ENCODE measurements around the gene ZDHHC12. TPM values are rescaled to one million over a fixed set of nuclear protein-coding genes. Genes with fewer than 3 reads are reported as not detected.

ZDHHC12 gene
- total RNA-seq, 1 donor, result 35.1 TPM

- Histone ChIP-seq H3K36me3 (ENCODE audit: insufficient read depth, low read length) (peaks cover 17% of the 10 kb centered on the region), H3K9me3 (ENCODE audit: low read depth, low read length) (no peaks in the 10 kb centered on the region), H3K79me2 (ENCODE audit: insufficient read depth, low read length) (no peaks in the 10 kb centered on the region), H3K4me3 (ENCODE audit: insufficient read depth, low read length) (no peak overlapping the region), H3K27me3 (ENCODE audit: insufficient read depth, low read length) (no peaks in the 10 kb centered on the region), H3K4me1 (ENCODE audit: insufficient read depth, low read length) (peaks cover 3% of the 10 kb centered on the region), H4K20me1 (ENCODE audit: insufficient read depth, low read length) (no peaks in the 10 kb centered on the region), H3K4me2 (ENCODE audit: insufficient read depth, low read length) (no peak overlapping the region), H2AFZ (ENCODE audit: low read length) (no peak overlapping the region), H3K27ac (ENCODE audit: low read depth, low read length) (no peak overlapping the region)
- no peak for TF ChIP-seq CTCF (IDR thresholded peaks at IDR 0.05; ENCODE audit: extremely low read depth, low read depth, low read length)
- no peak for DNase-seq (ENCODE audit: insufficient read length, low spot score, missing footprints)
Measured at GRCh38 chr9:128731093-128731492, 7.2 kb upstream of the ZDHHC12 start.

DNA sequence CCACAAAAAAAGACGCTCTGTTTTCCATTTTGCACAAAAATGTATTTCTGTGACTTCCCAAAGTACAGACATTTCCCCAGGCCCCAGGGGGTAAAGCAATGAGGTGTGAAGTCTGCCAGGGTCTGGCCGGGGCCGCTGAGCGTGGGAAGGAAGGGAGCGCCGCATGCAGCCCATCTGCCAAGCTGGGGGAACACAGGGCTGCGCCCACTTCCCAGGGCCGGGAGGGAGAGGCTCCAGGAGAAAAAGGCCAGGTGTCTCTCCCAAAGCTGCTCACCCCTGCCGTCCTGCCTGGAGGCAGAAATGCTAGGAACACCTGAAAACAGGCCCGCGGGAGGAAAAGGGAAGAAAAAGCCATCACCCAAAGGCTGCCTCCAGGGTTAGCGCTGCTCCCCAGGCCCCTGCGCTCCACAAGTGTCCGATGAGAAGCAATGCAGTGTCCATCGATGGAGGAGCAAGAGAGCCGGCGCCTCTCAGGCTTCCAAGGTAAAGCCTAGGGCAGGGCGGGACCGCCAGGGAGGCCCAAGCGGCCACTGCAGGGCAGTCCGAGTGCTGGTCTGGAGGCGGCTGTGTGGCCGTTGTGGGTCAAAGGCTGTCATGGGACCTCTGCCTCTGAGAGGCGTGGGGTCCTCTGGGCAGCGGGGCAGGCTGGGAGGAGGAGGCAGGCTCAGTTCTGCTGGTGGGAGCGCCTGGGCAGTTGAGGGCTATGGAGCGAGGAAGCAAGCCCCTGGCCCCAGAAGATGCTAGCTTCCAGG is 6.0 kb upstream of the ZDHHC12 start:
- DNase-seq (ENCODE audit: insufficient read length, low spot score, missing footprints), result no peak
- peaks cover 3% of the 10 kb centered on the region for H3K4me1 ChIP-seq (ENCODE audit: insufficient read depth, low read length)
- no peak overlapping the region for H3K4me2 ChIP-seq (ENCODE audit: insufficient read depth, low read length)
- H3K4me3 ChIP-seq (ENCODE audit: insufficient read depth, low read length), result no peak overlapping the region
- TF ChIP-seq CTCF (IDR thresholded peaks at IDR 0.05; ENCODE audit: extremely low read depth, low read depth, low read length), result no peak
- no peaks in the 10 kb centered on the region for H4K20me1 ChIP-seq (ENCODE audit: insufficient read depth, low read length)
- peaks cover 16% of the 10 kb centered on the region for H3K36me3 ChIP-seq (ENCODE audit: insufficient read depth, low read length)
- H3K79me2 ChIP-seq (ENCODE audit: insufficient read depth, low read length), result no peaks in the 10 kb centered on the region
- no peak overlapping the region for H2AFZ ChIP-seq (ENCODE audit: low read length)
- H3K27me3 ChIP-seq (ENCODE audit: insufficient read depth, low read length), result no peaks in the 10 kb centered on the region
- H3K27ac ChIP-seq (ENCODE audit: low read depth, low read length), result no peak overlapping the region
- H3K9me3 ChIP-seq (ENCODE audit: low read depth, low read length), result no peaks in the 10 kb centered on the region

- Histone ChIP-seq H3K27me3 (ENCODE audit: insufficient read depth, low read length) (no peaks in the 10 kb centered on the region), H3K4me1 (ENCODE audit: insufficient read depth, low read length) (peaks cover 8% of the 10 kb centered on the region), H3K27ac (ENCODE audit: low read depth, low read length) (no peak overlapping the region), H4K20me1 (ENCODE audit: insufficient read depth, low read length) (no peaks in the 10 kb centered on the region), H3K4me3 (ENCODE audit: insufficient read depth, low read length) (no peak overlapping the region), H3K9me3 (ENCODE audit: low read depth, low read length) (no peaks in the 10 kb centered on the region), H3K79me2 (ENCODE audit: insufficient read depth, low read length) (no peaks in the 10 kb centered on the region), H3K36me3 (ENCODE audit: insufficient read depth, low read length) (peaks cover 10% of the 10 kb centered on the region), H3K4me2 (ENCODE audit: insufficient read depth, low read length) (no peak overlapping the region), H2AFZ (ENCODE audit: low read length) (no peak overlapping the region)
- DNase-seq (ENCODE audit: insufficient read length, low spot score, missing footprints), result no peak
- TF ChIP-seq CTCF (IDR thresholded peaks at IDR 0.05; ENCODE audit: extremely low read depth, low read depth, low read length), result no peak
Measured at GRCh38 chr9:128729302-128729701, 5.4 kb upstream of the ZDHHC12 start.

DNA sequence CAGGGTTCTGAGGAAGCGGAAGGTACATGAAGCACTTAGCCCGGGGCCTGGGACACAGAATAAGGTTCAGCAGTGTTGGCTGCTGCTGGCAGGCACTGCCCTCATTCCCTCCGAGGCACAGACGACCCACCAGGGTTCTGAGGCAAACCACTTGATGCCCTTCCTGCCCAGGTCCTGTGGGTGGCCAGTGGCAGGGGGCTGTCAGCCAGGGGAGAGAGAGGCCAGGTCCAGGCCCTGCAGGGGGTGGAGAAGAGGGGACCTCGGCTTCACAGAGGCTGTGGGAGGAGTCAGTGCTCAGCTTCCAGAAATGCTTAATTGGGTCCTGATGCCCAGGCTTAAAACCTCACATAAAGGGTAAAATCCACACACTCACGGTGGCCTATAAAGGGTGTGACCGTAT is 4.4 kb upstream of the ZDHHC12 start:
- no peak overlapping the region for H3K4me2 ChIP-seq (ENCODE audit: insufficient read depth, low read length)
- H3K27me3 ChIP-seq (ENCODE audit: insufficient read depth, low read length), result no peaks in the 10 kb centered on the region
- no peaks in the 10 kb centered on the region for H3K79me2 ChIP-seq (ENCODE audit: insufficient read depth, low read length)
- H3K27ac ChIP-seq (ENCODE audit: low read depth, low read length), result no peak overlapping the region
- no peak for TF ChIP-seq CTCF (IDR thresholded peaks at IDR 0.05; ENCODE audit: extremely low read depth, low read depth, low read length)
- no peaks in the 10 kb centered on the region for H3K9me3 ChIP-seq (ENCODE audit: low read depth, low read length)
- peak; percentile 35 for DNase-seq (ENCODE audit: insufficient read length, low spot score, missing footprints)
- H4K20me1 ChIP-seq (ENCODE audit: insufficient read depth, low read length), result no peaks in the 10 kb centered on the region
- H3K4me1 ChIP-seq (ENCODE audit: insufficient read depth, low read length), result peaks cover 8% of the 10 kb centered on the region
- no peak overlapping the region for H2AFZ ChIP-seq (ENCODE audit: low read length)
- H3K4me3 ChIP-seq (ENCODE audit: insufficient read depth, low read length), result no peak overlapping the region
- peaks cover 10% of the 10 kb centered on the region for H3K36me3 ChIP-seq (ENCODE audit: insufficient read depth, low read length)
